Bronchial smooth muscle cell (primary cell): ENCODE results near the gene ITIH1. TPM values are rescaled to one million over a fixed set of nuclear protein-coding genes. Genes with fewer than 3 reads are reported as not detected.

Experiments
- total RNA-seq: library from RNA; depleted of rRNA; stranded (reverse); fragments of >200 nt; gene quantifications from 2 replicates; pipeline ENCODE4 v1.2.1, GENCODE V29; 2014

The ITIH1 gene, protein sequence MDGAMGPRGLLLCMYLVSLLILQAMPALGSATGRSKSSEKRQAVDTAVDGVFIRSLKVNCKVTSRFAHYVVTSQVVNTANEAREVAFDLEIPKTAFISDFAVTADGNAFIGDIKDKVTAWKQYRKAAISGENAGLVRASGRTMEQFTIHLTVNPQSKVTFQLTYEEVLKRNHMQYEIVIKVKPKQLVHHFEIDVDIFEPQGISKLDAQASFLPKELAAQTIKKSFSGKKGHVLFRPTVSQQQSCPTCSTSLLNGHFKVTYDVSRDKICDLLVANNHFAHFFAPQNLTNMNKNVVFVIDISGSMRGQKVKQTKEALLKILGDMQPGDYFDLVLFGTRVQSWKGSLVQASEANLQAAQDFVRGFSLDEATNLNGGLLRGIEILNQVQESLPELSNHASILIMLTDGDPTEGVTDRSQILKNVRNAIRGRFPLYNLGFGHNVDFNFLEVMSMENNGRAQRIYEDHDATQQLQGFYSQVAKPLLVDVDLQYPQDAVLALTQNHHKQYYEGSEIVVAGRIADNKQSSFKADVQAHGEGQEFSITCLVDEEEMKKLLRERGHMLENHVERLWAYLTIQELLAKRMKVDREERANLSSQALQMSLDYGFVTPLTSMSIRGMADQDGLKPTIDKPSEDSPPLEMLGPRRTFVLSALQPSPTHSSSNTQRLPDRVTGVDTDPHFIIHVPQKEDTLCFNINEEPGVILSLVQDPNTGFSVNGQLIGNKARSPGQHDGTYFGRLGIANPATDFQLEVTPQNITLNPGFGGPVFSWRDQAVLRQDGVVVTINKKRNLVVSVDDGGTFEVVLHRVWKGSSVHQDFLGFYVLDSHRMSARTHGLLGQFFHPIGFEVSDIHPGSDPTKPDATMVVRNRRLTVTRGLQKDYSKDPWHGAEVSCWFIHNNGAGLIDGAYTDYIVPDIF
- total RNA-seq = not detected in 2 replicates

GRCh38 chr3:52777127-52777958, at the start of gene ITIH1:
ITIH1 (plus strand) TSS chr3:52777599; CDS start chr3:52777616, 17 bp downstream.

GRCh38 chr3:52770496-52771333, 6.7 kb upstream of the ITIH1 start, which contains the start of gene NEK4:
NEK4 (minus strand) TSS chr3:52770940; CDS start chr3:52770746, 194 bp downstream.

GRCh38 chr3:52794612-52795099, 17.3 kb downstream of the ITIH1 start, which contains the start of gene ITIH3:
ITIH3 (plus strand) TSS chr3:52794796; CDS start chr3:52794804, 8 bp downstream.

DNA sequence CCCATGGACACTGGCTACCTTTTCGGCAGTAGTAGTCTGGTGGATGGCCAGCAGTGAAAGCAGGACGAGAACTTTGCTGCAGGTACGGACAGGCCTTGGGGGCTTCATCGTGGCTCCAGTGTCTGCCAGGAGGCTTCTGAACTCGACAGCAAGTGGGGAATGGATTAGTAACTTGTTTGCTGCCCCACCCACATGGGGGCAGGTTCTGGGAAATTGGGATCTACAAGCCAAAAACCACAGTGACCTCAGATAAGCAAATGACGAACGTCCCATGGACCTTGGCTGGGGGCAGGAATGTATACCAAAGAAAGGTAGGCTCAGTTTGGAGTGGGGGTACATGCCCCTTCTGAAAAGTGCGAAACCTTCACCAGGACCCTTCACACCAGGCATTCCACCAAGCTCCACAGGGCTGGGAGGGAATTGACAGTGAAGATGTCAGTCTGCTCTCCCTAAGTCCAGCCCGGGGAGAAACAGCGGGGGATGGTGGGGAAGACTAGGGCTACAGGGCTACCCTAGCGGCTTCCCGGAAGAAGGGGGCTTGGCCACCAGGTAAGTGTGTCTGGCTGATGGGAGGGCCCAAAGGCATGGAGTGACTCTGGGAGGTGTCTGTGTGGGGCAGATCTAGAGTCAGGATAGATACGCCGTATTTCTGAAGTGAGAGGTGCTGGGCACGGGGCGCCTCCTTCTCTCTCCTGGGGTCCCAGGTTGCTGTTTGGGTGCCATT, 53.3 kb downstream of the ITIH1 start, which contains the start of gene ITIH4:
TSS of gene ITIH4 (minus strand) at position 138 of the 724 bp plus-strand sequence. CDS start at position 108, 30 bp downstream.

GRCh38 chr3:52834871-52835501, 57.6 kb downstream of the ITIH1 start, which contains the start of gene MUSTN1:
MUSTN1 (minus strand) TSS chr3:52835019; CDS start chr3:52834948, 71 bp downstream.

Other genes with a start within 250 kb of the ITIH1 start
- 46.5 and 47.4 TPM in 2 replicates for gene NT5DC2, start 243.7 kb upstream of the ITIH1 start, total RNA-seq
- gene UQCC5, start 241.0 kb upstream of the ITIH1 start, total RNA-seq = 8.9 and 13.4 TPM in 2 replicates
- 45.9 and 46.1 TPM in 2 replicates for gene PBRM1, start 91.7 kb upstream of the ITIH1 start, total RNA-seq
- gene GNL3, start 91.6 kb upstream of the ITIH1 start, total RNA-seq = 51.2 and 58.6 TPM in 2 replicates
- gene GLT8D1, start 71.8 kb upstream of the ITIH1 start, total RNA-seq = 108 and 133 TPM in 2 replicates
- 24.3 and 33.9 TPM in 2 replicates for gene SPCS1, start 71.5 kb upstream of the ITIH1 start, total RNA-seq
- gene NEK4, start 6.7 kb upstream of the ITIH1 start, total RNA-seq = 11.7 and 23.4 TPM in 2 replicates
- gene ITIH3, start 17.2 kb downstream of the ITIH1 start, total RNA-seq = not detected in 2 replicates
- gene ITIH4, start 53.1 kb downstream of the ITIH1 start, total RNA-seq = 1.7 and 3.0 TPM in 2 replicates
- not detected in 2 replicates for gene MUSTN1, start 57.4 kb downstream of the ITIH1 start, total RNA-seq
- 8.0 and 10.3 TPM in 2 replicates for gene STIMATE, start 119.9 kb downstream of the ITIH1 start, total RNA-seq